ENCODE measurements around the gene LAMA5.

The LAMA5 gene

GRCh38 chr20:62367136-62367632 lies at the start of gene LAMA5:
Gene LAMA5, minus strand, starts transcription at chr20:62367312. Its CDS starts 67 bp downstream, at chr20:62367245.
- peak; percentile 58 to 65 for DNase-seq
- TF ChIP-seq POLR2A (IDR thresholded peaks at IDR 0.05; ENCODE audit: low read length): no peak
- no peak for TF ChIP-seq GATA1 (IDR thresholded peaks at IDR 0.05; ENCODE audit: low read depth, low read length)

- TF ChIP-seq POLR2A (IDR thresholded peaks at IDR 0.05; ENCODE audit: low read length): no peak
- TF ChIP-seq GATA1 (IDR thresholded peaks at IDR 0.05; ENCODE audit: low read depth, low read length): no peak
These were observed 48.4 kb upstream of the LAMA5 start for GRCh38 chr20:62415354-62416111.

GRCh38 chr20:62413896-62414481 lies 46.9 kb upstream of the LAMA5 start:
- TF ChIP-seq GATA1 (IDR thresholded peaks at IDR 0.05; ENCODE audit: low read depth, low read length): no peak
- no peak for TF ChIP-seq POLR2A (IDR thresholded peaks at IDR 0.05; ENCODE audit: low read length)
- DNase-seq: no peak

More at GRCh38 chr20:62415354-62416111, 48.4 kb upstream of the LAMA5 start:
- no peak for DNase-seq

- no peak for DNase-seq
These were observed 46.0 kb upstream of the LAMA5 start for GRCh38 chr20:62413025-62413570.

GRCh38 chr20:62412194-62413024 lies 45.3 kb upstream of the LAMA5 start:
- TF ChIP-seq GATA1 (IDR thresholded peaks at IDR 0.05; ENCODE audit: low read depth, low read length) (no peak), POLR2A (IDR thresholded peaks at IDR 0.05; ENCODE audit: low read length) (no peak)
- no peak for DNase-seq

More at GRCh38 chr20:62413025-62413570, 46.0 kb upstream of the LAMA5 start:
- TF ChIP-seq GATA1 (IDR thresholded peaks at IDR 0.05; ENCODE audit: low read depth, low read length) (no peak), POLR2A (IDR thresholded peaks at IDR 0.05; ENCODE audit: low read length) (no peak)

- DNase-seq: no peak
- no peak for TF ChIP-seq GATA1 (IDR thresholded peaks at IDR 0.05; ENCODE audit: low read depth, low read length)
- no peak for TF ChIP-seq POLR2A (IDR thresholded peaks at IDR 0.05; ENCODE audit: low read length)
These were observed 44.5 kb upstream of the LAMA5 start for GRCh38 chr20:62411479-62412193.

GRCh38 chr20:62410746-62411478 lies 43.8 kb upstream of the LAMA5 start:
- no peak for DNase-seq
- TF ChIP-seq POLR2A (IDR thresholded peaks at IDR 0.05; ENCODE audit: low read length) (no peak), GATA1 (IDR thresholded peaks at IDR 0.05; ENCODE audit: low read depth, low read length) (no peak)

GRCh38 chr20:62409931-62410745 lies 43.0 kb upstream of the LAMA5 start:
- peak; percentile 70 to 76 for DNase-seq
- TF ChIP-seq POLR2A (IDR thresholded peaks at IDR 0.05; ENCODE audit: low read length): no peak
- no peak for TF ChIP-seq GATA1 (IDR thresholded peaks at IDR 0.05; ENCODE audit: low read depth, low read length)

- DNase-seq: no peak
- TF ChIP-seq POLR2A (IDR thresholded peaks at IDR 0.05; ENCODE audit: low read length) (no peak), GATA1 (IDR thresholded peaks at IDR 0.05; ENCODE audit: low read depth, low read length) (no peak)
These were observed 42.2 kb upstream of the LAMA5 start for GRCh38 chr20:62409086-62409853.

- TF ChIP-seq POLR2A (IDR thresholded peaks at IDR 0.05; ENCODE audit: low read length) (no peak), GATA1 (IDR thresholded peaks at IDR 0.05; ENCODE audit: low read depth, low read length) (no peak)
These were observed 41.5 kb upstream of the LAMA5 start for GRCh38 chr20:62408640-62409039.

GRCh38 chr20:62408055-62408454 lies 40.9 kb upstream of the LAMA5 start:
- no peak for TF ChIP-seq POLR2A (IDR thresholded peaks at IDR 0.05; ENCODE audit: low read length)
- no peak for DNase-seq

More at GRCh38 chr20:62408640-62409039, 41.5 kb upstream of the LAMA5 start:
- DNase-seq: no peak

Data from erythroblast (primary cell).